ENCODE results near the gene DTX3L.
A peak's percentile ranks its signal among the peaks of the same experiment; 100 is the strongest.
"Not testable (repeated sequence)": the region's sequence is repeated elsewhere in the genome, so short reads cannot be mapped to it uniquely, and the experiment has no call there.

DTX3L gene

DNA sequence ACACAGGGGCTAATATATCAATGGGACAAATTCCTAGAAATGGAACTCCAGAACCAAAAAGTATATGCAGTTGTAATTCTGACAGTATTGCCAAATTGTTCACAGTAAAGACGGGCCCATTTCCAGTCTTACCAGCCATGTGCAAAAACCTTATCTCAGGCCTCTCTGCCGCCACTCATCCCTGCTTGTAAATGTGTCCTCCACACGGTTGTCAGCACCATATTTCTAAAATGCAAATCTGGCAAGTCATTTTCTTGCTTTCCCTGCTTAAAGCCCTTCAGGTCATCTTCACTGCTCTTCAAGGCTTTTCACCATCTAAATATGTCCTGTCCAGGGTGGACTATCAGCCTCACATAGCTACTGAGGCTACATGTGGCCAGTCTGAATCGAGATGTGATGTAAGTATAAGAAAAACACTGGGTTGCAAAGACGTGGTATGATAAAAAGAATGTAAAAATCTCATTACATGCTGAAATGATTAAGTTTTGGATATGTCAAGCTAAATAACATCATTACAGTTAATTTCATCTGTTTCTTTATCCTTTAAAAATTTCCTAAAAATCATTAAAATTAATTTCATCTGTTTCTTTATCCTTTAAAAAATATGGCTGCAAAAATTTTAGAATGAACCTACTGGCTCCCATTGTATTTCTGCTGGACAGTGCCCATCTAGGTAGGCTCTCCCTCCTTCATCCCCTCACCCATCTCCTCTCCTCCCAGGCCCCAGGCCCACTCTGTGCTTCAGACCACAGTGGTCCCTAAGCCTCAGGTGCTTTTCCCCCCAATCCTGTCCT is 1.0 kb upstream of the DTX3L start:
- DNase-seq = no peak

DNA sequence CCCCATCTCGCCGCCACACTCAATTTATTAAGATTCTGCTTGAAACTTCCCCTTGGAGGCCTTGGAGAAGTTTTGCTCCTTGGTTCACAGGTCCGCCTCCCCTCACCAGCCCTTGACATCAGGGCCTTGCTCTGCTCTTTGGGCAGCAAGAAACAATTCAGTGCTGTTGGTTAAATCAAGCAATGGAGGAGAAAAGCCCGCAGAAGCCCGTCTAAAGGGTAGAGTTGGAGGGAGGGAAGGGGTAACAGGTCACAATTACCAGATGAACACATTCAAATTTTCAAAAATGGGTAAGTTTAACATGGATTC is 467 bp upstream of the DTX3L start:
- peak in 1 of 2 donors; percentile 31 for DNase-seq

DNA sequence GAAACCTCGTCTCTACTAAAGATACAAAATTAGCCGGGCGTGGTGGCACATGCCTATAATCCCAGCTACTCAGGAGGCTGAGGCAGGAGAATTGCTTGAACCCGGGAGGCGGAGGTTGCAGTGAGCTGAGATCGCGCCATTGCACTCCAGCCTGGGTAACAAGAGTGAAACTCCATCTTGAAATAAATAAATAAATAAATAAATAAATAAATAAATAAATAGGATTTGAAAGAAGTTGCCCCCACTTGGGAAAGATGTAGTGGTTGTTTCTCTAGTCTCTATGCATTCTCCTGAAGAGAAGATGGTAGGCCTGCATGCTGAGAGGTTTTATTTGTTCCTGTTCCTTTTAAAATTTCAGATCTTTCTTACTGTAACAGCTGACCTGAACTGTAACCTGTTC is 4.0 kb downstream of the DTX3L start:
- DNase-seq = not testable (repeated sequence)

DNA sequence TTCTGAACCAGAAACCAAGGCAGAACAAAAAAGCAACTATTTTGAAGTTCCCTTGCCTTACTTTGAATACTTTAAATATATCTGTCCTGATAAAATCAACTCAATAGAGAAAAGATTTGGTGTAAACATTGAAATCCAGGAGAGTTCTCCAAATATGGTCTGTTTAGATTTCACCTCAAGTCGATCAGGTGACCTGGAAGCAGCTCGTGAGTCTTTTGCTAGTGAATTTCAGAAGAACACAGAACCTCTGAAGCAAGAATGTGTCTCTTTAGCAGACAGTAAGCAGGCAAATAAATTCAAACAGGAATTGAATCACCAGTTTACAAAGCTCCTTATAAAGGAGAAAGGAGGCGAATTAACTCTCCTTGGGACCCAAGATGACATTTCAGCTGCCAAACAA is 4.6 kb downstream of the DTX3L start:
- no peak for DNase-seq

DNA sequence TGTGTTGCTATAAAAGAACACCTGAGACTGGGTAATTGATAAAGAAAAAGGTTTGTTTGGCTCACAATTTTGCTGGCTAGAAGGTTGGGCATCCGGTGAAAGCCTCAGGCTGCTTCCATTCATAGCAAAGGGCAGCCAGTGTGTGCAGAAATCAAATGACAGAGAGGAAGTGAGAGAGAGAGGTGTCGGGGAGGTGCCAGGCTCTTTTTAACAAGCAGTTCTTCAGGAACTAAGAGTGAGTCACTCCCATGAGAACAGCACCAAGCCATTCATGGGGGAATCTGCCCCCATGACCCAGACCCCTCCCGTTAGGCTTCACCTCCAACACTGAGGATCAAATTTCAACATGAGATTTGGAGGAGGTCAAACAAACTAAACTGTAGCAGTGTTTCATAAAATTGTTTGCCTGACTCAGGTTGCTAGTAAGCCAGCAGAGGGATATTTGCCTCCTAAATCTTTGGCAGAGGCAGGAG is 8.8 kb downstream of the DTX3L start:
- DNase-seq = peak; percentile 69 to 81

DNA sequence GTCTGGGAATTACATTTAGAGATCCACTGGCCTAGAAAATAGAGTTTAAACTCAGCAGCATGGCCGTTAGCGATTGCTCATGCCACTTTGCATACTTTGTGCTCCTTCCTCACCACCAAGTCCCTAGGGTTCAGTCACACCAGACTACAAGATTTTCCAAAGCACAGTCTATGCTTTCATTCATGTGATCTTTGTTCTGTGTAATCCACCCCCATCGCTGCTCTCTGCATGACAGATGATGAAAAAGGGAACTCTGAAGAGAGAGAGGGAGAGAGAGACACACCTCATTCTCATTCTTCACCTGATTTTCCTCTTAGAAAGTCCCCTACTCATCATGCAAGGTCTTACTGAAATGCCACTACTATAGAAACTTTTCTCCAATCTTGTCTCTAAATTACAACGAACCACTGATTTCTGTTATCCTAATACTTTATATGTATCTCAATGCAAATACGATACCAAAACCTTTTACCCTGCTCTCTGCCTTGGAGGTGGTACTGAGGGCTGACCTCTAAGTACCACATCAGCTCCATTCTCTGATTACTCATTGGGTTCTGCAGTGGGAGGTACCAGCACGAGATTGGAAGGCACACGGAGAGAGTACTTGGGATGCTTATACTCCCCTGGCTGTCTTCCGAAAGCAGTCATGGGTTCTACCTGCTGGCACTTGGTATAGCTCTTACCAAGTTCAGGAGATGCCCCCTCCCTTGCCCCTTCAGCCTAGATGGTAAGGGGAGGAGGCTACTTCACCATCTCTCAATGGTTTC is 12.2 kb downstream of the DTX3L start:
- peak; percentile 25 to 66 for DNase-seq

DNA sequence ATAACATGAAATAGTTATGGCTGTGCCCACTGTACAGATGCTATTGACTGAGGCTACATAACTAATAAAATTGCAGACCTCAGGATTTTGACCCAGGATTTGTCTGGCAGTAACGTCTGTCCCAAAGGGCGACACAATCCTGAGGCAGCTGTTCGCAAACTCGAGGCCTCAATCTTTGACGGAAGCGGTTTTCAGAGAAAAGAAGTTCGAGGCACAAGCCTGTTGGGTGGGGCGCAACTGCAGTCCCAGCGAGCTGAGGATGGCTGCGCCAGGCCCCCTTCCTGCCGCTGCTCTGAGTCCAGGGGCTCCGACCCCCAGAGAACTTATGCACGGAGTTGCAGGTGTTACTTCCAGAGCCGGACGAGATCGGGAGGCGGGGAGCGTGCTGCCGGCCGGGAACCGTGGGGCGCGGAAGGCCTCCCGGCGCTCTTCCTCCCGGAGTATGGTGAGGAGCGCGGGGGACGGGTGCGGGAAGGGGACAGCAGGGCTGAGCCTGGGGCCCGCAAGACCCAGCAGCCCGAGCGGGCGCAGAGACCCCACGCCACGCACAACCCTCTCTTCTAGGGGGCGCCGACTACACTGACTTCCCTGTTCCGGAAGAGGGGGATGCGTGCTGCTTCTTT is 13.4 kb downstream of the DTX3L start, which contains the start of gene PARP15:
TSS of gene PARP15 (plus strand) at position 242 of the 623 bp plus-strand sequence. CDS start at position 260, 18 bp downstream.
- DNase-seq = peak in 1 of 2 donors; percentile 26

DNA sequence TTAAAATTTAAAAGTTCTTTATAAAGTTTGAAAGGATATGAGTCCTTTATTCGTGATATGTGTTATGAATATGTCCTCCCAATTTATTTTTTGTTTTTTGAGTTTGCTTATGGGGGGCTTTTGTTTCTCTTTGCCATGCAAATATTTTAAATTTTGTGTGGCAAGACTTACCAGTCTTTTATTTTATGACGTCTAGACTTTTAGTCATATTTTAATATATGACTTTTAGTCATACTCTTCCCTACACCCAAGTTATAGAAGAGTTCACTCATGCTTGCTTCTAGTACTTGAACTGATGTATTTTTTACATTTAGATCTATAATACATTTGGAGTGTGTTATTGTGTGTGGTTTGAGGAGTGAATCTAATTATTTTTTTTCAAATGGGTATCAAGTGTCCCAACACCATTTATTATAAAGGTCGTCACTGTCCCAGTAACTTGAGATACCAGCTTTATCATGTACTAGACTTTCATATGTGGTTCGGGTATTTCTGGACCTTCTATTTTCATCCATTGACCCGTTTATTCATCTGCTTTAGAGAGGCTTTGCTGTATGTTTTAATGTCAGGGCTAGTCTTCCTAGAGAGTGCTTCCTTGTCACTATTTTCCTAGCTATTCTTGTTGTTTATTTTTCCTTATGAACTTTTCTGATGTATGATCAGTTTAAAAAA is 14.1 kb downstream of the DTX3L start:
- DNase-seq = no peak

DNA sequence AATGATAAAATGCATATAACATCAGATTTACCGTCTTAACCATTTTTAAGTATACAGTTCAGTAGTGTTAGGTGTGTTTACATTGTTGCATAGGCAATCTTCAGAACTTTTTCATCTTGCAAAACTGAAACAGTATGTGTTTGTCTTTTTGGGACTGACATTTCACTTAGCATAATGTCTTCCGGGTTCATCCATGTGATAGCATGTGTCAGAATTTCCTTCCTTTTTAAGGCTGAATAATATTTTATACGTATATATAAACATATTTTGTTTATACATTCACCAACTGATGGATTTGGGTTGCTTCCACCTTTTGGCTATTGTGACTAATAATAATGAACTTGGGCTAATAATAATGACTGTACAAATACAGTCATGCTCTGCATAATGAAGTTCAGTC is 16.3 kb downstream of the DTX3L start:
- no peak for DNase-seq

DNA sequence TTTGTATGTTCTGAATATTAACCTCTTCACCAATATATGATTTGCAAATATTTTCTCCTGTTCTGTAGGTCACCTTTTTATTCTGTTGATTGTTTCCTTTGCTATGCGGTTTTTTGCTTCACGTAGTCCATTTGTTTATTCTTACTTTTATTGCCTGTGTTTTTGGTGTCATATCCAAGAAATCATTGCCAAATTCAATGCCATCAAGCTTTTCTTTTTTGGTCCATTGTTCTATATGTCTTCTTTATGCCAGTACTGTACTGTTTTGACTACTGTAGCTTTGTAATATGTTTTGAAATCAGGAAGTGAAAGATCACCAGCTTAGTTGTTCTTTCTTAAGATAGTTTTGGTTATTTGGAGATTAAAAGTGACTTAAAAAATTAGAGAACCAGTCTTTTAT is 17.5 kb downstream of the DTX3L start:
- no peak for DNase-seq

DNA sequence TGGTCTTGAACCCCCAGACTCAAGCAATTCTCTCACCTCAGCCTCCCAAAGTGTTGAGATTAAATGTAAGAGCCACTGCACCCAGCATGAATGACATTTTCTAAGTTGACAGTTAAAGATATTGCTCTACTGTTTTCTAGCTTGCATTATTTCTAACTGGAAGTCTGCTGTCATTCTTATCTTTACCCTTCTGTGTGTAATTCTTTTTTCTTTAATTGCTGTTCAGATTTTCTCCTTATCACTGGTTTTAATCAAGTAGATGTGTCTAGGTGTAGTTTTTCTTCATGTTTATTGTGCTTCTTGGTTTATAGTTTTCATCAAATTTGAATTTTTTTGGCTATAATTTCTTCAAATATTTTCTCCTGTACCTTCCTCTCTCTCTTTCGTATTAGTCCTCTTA is 18.3 kb downstream of the DTX3L start:
- no peak for DNase-seq

DNA sequence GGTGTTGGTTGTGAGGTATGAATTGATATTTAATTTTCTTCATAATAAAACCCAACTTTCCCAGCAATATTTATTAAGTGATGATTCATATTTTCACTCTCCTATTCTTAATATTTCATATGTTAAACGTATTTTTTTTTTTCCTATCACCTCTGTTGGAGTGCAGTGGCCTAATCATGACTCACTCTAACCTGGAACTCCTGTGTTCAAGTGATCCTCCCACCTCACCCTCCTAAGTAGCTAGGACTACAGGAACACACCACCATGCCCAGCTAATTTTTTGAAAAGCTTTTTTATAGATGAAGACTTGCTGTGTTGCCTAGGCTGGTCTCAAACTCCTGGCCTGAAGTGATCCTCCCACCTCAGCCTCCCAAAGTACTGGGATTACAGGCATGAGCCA is 22.0 kb downstream of the DTX3L start:
- no peak for DNase-seq

DNA sequence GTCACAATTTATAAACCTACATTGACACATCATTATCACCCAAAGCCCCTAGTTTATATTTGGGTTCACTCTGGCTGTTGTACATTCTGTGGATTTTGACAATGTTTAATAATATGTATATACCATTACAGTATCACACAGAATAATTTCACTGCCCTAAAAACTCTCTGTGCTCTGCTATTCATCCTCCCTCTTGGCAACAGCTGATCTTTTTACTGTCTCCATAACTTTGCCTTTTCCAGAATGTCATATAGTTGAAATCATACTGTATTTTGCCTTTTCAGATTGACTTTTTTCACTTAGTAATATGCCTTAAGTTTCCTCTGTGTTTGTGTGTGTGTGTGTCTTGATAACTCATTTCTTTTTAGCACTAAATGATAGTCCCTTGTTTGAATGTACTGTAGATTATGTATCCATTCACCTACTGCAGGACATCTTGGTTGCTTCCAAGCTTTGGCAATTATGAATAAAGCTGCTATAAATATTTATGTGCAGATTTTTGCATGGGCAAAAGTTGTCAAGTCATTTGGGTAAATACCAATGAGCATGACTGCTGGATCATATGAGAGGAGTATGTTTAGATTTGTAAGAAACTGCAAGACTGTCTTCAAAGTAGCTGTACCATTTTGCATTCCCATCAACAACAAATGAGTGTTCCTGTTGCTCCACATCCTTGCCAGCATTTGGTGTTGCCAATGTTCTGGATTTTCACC is 22.8 kb downstream of the DTX3L start:
- no peak for DNase-seq

DNA sequence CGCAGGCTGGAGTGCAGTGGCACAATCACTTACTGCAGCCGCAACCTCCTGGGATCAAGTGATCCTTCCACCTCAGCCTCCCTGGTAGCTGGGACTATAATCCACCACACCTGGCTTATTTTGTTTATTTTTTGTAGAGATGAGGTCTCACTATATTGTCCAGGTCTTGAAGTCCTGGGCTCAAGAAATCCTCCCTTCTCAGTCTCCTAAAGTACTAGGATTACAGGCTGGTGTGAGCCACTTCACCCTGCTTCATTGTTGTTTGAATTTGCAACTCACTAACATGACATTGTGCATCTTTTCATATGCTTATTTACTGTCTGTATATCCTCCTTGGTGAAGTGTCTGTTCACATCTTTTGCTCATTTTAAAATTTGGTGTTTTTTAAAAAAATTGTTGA is 23.4 kb downstream of the DTX3L start:
- DNase-seq = no peak

DNA sequence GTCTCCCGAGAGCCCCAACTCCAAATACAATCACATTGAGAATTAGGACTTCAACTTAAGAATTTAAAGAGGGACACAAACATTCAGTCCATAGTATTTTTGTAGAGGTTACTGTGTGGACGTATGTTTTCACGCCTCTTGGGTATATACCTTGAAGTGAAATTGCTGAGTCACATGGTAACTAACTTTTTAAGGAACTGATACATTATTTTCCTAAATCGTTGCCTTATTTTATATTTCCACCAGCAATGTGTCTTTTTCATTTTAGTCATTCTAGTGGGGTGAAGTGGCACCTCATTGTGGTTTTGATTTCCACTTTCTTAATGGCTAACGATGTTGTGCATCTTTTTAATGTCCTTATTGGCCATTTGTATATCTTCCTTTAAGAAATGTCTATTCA is 25.2 kb downstream of the DTX3L start:
- DNase-seq = no peak

DNA sequence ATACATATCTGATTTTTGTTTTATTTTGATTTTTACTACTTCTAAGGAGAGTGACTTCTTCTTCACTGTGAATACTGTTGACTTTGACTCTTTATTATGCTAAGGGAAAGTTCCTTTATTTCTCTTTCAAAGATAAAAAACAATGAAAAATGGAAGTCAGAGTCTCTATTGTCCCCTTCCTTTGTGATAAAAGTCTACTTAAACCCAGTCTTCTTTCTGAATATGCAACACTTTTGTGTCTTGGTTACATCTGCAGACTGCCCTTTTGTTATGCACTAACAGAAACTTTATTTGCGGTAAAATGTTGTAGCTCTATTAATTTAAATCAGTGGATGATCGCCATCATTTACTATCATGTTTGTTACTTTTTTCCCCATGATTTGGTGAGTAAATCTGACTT is 26.5 kb downstream of the DTX3L start:
- DNase-seq = no peak

DNA sequence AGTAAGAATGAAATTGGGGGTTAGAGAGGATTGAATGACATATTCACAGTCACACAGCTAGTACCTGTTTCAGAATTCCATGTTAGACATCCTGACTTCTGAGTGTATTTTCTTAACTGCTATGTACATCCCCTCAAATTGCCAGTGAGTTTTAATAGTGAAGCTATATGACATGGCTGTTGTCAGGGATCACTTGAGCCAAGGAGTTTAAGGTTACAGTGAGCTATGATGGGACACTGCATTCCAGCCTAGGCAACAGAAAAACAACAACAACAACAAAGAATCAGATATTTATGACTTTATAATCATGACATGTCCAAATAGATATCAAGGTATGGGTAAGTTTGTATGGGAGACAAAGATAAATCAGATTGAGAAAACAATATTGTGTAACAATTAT is 29.9 kb downstream of the DTX3L start:
- no peak for DNase-seq

DNA sequence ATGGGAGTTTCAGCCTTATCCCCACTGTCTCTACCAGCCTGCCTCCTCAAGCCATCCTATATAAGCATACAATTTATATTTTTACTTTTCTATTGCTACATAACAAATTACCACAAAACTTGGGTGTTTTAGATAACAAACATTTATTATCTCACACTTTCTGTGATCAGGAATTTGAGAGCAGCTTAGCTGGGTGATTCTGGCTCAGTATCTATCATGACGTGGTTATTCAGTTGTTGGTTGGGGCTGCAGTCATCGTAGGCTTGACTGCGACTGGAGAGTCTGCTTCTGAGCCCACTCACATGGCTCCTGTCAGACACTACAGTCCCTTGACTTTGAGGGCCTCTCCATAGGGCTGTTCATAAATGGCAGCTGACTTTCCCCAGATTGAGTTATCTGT is 34.0 kb downstream of the DTX3L start:
- no peak for DNase-seq

DNA sequence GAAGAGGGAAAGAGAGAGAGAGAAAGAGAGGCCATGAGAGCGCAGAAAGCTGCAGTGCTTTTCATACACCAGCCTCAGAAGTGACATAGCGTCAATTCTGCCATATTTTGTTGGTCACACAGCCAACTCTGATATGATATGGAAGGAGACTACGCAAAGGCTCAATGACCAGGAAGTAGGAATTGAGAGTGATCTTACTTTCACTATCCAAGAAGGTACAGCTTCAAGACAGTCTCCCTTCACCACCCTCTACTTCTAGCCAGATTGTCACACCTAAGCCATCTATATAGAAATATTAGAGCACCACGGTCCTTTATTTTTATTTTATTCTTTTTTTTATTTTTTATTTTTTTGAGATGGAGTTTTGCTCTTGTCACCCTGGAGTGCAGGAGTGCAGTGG is 34.4 kb downstream of the DTX3L start:
- DNase-seq = no peak

DNA sequence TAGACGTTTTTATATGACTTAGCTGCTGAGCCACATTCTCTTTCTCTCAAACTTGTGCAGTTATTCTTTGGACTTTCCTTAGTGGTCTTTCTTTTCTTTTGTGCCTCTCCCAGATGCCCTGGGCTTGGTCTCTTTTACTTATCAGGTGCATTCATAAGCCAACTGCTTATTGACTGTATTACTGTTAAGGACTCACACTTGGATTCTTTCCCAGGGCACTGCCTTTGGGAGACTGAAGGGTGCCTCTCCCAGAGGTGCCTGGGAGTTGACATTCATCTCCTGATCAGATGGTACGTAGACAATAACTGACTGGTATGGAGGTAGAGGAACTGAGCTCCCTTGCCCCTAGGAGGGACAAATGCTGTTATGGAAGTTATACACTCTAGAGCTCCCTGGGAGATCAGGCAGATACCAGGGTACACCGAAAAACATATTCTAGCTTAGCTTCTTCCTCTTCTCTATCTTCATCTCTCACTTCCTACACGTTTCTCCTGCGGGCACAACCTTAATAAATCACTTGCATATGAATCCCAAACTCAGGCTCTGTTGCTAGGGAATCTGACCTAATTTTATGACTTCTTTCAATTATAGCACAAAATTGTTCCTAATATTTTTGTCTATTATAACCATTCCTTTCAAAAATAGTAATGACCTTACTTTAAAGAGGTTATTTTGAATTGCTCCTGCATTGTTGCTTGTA is 38.0 kb downstream of the DTX3L start:
- no peak for DNase-seq

DNA sequence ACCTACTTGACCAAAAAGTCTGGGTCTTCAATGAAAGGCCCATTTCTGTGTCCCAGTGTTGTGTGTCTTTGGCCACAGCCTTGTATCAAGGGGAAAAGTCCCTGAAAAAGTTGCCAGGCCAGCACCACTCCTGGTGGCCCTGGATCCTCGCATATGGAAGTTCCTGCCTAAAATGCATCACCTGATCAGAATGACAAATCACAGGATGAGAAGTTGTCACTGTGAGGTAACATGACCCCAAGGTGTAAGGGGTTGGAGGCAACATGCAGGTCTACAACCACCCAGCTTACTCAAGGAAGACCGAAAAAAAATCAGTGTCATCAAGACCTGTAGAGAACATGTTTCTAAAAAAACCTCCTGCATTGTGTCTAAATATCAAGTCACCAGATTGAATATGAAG is 38.9 kb downstream of the DTX3L start:
- no peak for DNase-seq

DNA sequence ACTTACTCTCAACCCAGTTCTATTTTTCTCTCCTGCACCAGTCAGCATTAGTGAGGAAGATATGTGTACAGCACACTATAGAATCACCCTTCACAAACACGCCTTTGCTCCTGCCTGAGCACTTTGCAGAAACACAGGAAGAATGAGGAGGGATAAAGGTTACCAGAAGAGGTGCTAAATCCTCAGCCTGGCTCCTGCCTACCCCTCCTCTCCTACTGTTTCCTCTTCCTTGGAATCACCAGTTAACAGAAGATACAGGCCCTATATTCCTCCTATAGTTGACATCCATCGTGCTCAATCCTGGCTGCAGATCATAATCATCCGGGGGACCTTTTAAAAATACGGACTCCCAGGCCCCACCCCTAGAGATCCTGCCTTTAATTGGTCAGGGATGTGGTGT is 42.2 kb downstream of the DTX3L start:
- no peak for DNase-seq

Measured in inflammatory macrophage (primary cell).